Fibroblast of lung (primary cell): ENCODE measurements around the gene RCBTB2. TPM values are rescaled to one million over a fixed set of nuclear protein-coding genes. Genes with fewer than 3 reads are reported as not detected.

ENCODE experiments used
- DNase-seq, 2 donors: peaks; one replicate each; pipeline versions ENCODE4 v3.0.0 to v3.0.0-alpha.2; 2010; ENCODE audit warnings: low read depth in 2 of 2
- H2AFZ ChIP-seq: 2 replicates; pipeline ENCODE4 v1.5.1; 2012; ENCODE audit warnings: low read length, control low read depth, inconsistent platforms
- H3K27ac ChIP-seq: 2 replicates; pipeline ENCODE4 v1.5.1; 2011; ENCODE audit warnings: low read length, control low read depth; ENCODE audit not compliant: insufficient read depth
- H3K27me3 ChIP-seq: 2 replicates; pipeline ENCODE4 v1.5.1; 2011; ENCODE audit warnings: mild to moderate bottlenecking, low read length; ENCODE audit not compliant: control insufficient read depth, insufficient read depth
- H3K36me3 ChIP-seq: 2 replicates; pipeline ENCODE4 v1.5.1; 2011; ENCODE audit warnings: low read length; ENCODE audit not compliant: control insufficient read depth, insufficient read depth
- H3K4me1 ChIP-seq: 2 replicates; pipeline ENCODE4 v1.5.1; 2011; ENCODE audit warnings: low read length; ENCODE audit not compliant: control insufficient read depth, insufficient read depth; ENCODE audit errors: extremely low read depth
- H3K4me2 ChIP-seq: 2 replicates; pipeline ENCODE4 v1.5.1; 2011; ENCODE audit warnings: low read length, control low read depth; ENCODE audit not compliant: insufficient read depth; ENCODE audit errors: extremely low read depth
- H3K4me3 ChIP-seq, 4 experiments: fragments of 200-600 bp in 1 of 4; sonication (generic) in 1 of 4; replicated peaks in 1 of 4; 2 replicates each; pipeline ENCODE4 v1.5.1; 2011 to 2016; ENCODE audit warnings: low read length in 4 of 4, low read depth in 3 of 4, mild to moderate bottlenecking in 3 of 4, control low read depth in 2 of 4, inconsistent platforms in 1 of 4, mixed read lengths in 1 of 4; ENCODE audit not compliant: insufficient read depth in 1 of 4; ENCODE audit errors: control extremely low read depth in 1 of 4
- H3K79me2 ChIP-seq: 2 replicates; pipeline ENCODE4 v1.5.1; 2012; ENCODE audit warnings: mild to moderate bottlenecking, low read length, inconsistent platforms; ENCODE audit not compliant: control insufficient read depth, insufficient read depth
- H3K9ac ChIP-seq: 2 replicates; pipeline ENCODE4 v1.5.1; 2011; ENCODE audit warnings: mild to moderate bottlenecking, low read length, control low read depth; ENCODE audit not compliant: insufficient read depth
- H3K9me3 ChIP-seq: 2 replicates; pipeline ENCODE4 v1.5.1; 2012; ENCODE audit warnings: low read depth, low read length; ENCODE audit not compliant: control insufficient read depth, insufficient read depth
- H4K20me1 ChIP-seq: 2 replicates; pipeline ENCODE4 v1.5.1; 2011; ENCODE audit warnings: low read length; ENCODE audit not compliant: control insufficient read depth, insufficient read depth; ENCODE audit errors: extremely low read depth
- EZH2 ChIP-seq: IDR thresholded peaks from 2 replicates; pipeline ENCODE4 v1.5.1; 2012; ENCODE audit warnings: low read length, control low read depth, mild to moderate bottlenecking; ENCODE audit errors: missing control alignments
- polyA plus RNA-seq, 2 donors: library from polyadenylated mRNA; depleted of rRNA in 1 of 2; stranded (reverse) in 1 of 2; unstranded in 1 of 2; fragments of >200 nt; gene quantifications; 2 replicates each; pipeline ENCODE4 v1.2.1, GENCODE V29; 2011 to 2012; ENCODE audit warnings: missing spikeins in 1 of 2
- total RNA-seq: library from RNA; depleted of rRNA; stranded (reverse); fragments of >200 nt; gene quantifications from 2 replicates; pipeline ENCODE4 v1.2.1, GENCODE V29; 2014
- TF ChIP-seq, protein P1 (sequence below), 2 donors: IDR thresholded peaks in 1 of 2; conservative IDR thresholded peaks in 1 of 2; 1 replicate in 1 of 2; 2 replicates in 1 of 2; pipeline ENCODE4 v1.5.1; 2011 to 2012; ENCODE audit warnings: low read length in 2 of 2, control low read depth in 1 of 2, inconsistent platforms in 1 of 2, low read depth in 1 of 2, mild to moderate bottlenecking in 1 of 2

RCBTB2 gene
- total and polyA plus RNA-seq, 2 donors (not counting 1 experiment from before 2014, with no cell fraction given): 8.4 to 9.6 TPM

- Histone ChIP-seq H3K4me1 (no peaks in the 10 kb centered on the region), H3K27ac (no peak overlapping the region), H3K36me3 (no peaks in the 10 kb centered on the region), H3K9me3 (no peaks in the 10 kb centered on the region), H3K79me2 (no peaks in the 10 kb centered on the region), H3K9ac (no peak overlapping the region), H3K27me3 (no peaks in the 10 kb centered on the region), H3K4me3 (no peak overlapping the region), H3K4me2 (no peak overlapping the region), H4K20me1 (no peaks in the 10 kb centered on the region), H2AFZ (no peak overlapping the region)
- DNase-seq: no peak
- TF ChIP-seq, protein P1, sequence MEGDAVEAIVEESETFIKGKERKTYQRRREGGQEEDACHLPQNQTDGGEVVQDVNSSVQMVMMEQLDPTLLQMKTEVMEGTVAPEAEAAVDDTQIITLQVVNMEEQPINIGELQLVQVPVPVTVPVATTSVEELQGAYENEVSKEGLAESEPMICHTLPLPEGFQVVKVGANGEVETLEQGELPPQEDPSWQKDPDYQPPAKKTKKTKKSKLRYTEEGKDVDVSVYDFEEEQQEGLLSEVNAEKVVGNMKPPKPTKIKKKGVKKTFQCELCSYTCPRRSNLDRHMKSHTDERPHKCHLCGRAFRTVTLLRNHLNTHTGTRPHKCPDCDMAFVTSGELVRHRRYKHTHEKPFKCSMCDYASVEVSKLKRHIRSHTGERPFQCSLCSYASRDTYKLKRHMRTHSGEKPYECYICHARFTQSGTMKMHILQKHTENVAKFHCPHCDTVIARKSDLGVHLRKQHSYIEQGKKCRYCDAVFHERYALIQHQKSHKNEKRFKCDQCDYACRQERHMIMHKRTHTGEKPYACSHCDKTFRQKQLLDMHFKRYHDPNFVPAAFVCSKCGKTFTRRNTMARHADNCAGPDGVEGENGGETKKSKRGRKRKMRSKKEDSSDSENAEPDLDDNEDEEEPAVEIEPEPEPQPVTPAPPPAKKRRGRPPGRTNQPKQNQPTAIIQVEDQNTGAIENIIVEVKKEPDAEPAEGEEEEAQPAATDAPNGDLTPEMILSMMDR (conservative IDR thresholded peaks at IDR 0.05 in 1 of 2, IDR thresholded peaks at IDR 0.05 in 1 of 2; ENCODE audit: low read depth in 1 of 2, low read length in 2 of 2): no peak
- TF ChIP-seq EZH2: no peak
Measured at GRCh38 chr13:48514793-48515192, 18.1 kb downstream of the RCBTB2 start.

DNA sequence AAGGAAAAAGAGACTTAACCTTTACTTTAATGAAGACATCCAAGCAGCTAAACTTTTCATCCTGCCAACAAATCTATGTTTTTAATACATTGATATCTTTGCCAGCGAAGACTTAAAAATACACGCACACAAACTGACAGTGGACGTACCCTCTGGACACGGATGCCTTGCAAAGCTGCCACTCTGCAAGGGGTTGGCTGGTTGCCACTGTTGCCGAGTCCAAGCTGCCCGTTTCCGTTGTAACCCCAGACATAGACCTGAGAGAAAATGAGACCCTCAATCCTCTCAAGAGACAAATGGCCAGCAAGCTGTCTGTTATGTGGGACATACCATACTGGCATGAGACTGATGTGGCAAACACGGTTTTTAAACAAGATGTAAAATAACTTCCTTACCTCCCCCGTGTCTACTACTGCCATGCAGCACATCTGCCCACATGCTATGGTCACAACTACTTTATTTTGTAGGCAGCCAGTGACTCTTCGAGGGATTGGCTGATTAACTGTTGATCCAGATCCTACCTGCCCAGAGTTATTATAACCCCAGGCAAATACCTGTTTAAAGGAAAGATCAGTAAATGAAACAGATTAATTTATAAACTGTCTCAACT lies 21.2 kb downstream of the RCBTB2 start:
- Histone ChIP-seq H3K9ac (no peak overlapping the region), H4K20me1 (no peaks in the 10 kb centered on the region), H3K36me3 (no peaks in the 10 kb centered on the region), H3K4me3 (no peak overlapping the region), H3K79me2 (no peaks in the 10 kb centered on the region), H3K27ac (no peak overlapping the region), H3K27me3 (no peaks in the 10 kb centered on the region), H3K4me1 (no peaks in the 10 kb centered on the region), H3K4me2 (no peak overlapping the region), H3K9me3 (no peaks in the 10 kb centered on the region), H2AFZ (no peak overlapping the region)
- no peak for TF ChIP-seq EZH2
- TF ChIP-seq, protein P1 (conservative IDR thresholded peaks at IDR 0.05 in 1 of 2, IDR thresholded peaks at IDR 0.05 in 1 of 2; ENCODE audit: low read depth in 1 of 2, low read length in 2 of 2): no peak
- no peak for DNase-seq

- H3K36me3 ChIP-seq: no peaks in the 10 kb centered on the region
- no peak for DNase-seq
- TF ChIP-seq, protein P1 (conservative IDR thresholded peaks at IDR 0.05 in 1 of 2, IDR thresholded peaks at IDR 0.05 in 1 of 2; ENCODE audit: low read depth in 1 of 2, low read length in 2 of 2): no peak
- TF ChIP-seq EZH2: no peak
- no peak overlapping the region for H3K4me3 ChIP-seq
- H3K27me3 ChIP-seq: no peaks in the 10 kb centered on the region
- H4K20me1 ChIP-seq: no peaks in the 10 kb centered on the region
- H3K9ac ChIP-seq: no peak overlapping the region
- no peaks in the 10 kb centered on the region for H3K4me1 ChIP-seq
- no peak overlapping the region for H2AFZ ChIP-seq
- H3K9me3 ChIP-seq: no peaks in the 10 kb centered on the region
- no peak overlapping the region for H3K27ac ChIP-seq
- no peaks in the 10 kb centered on the region for H3K79me2 ChIP-seq
- no peak overlapping the region for H3K4me2 ChIP-seq
Measured at GRCh38 chr13:48510698-48511097, 22.2 kb downstream of the RCBTB2 start.
